ENCODE results near the gene CSRNP2. TPM values are rescaled to one million over a fixed set of nuclear protein-coding genes. Genes with fewer than 3 reads are reported as not detected.

Gene CSRNP2
- total RNA-seq, 1 experiment from 2014 or later: 18.9 TPM

DNA sequence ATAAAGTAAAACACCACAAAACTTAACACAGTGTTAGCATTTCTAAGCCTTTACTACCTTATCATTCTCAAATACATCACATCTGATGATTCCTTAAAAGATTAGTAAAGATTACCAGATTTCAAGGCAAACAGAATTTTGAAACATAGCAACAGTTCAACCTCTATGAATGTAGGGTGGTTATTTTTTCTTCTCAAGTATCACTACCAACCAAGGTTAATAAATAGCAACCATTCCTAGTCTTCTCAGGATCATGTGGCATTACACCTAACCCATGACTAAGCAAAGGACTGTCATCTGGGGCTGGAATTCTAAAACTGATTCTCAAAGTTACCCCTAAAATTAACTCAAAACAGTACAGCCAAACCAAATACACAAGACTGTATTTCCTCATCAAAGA lies 39.4 kb upstream of the CSRNP2 start:
- no peak overlapping the region for H3K9ac ChIP-seq (ENCODE audit: low read length)
- ChIA-PET CTCF (no interaction called here), POLR2A (ENCODE audit: unreplicated experiment) (no interaction called here)
- H3K4me1 ChIP-seq (ENCODE audit: insufficient read depth, low read length): peaks cover 5% of the 10 kb centered on the region
- no peak overlapping the region for H3K27ac ChIP-seq (ENCODE audit: low read length)
- H3F3A ChIP-seq (ENCODE audit: low read length, unreplicated experiment): no peaks in the 10 kb centered on the region
- no peak overlapping the region for H3K4me3 ChIP-seq (ENCODE audit: low read length)
- DNase-seq (no peak), ATAC-seq (no peak)
- no peaks in the 10 kb centered on the region for H3K79me2 ChIP-seq (ENCODE audit: low read length)
- H3K27me3 ChIP-seq (ENCODE audit: low read length): no peaks in the 10 kb centered on the region
- no peaks in the 10 kb centered on the region for H3K9me3 ChIP-seq (ENCODE audit: low read length)
- H3K4me2 ChIP-seq (ENCODE audit: low read length): no peak overlapping the region
- intact Hi-C loops (cut with micrococcal nuclease): no loop called here
- H2AFZ ChIP-seq (ENCODE audit: low read length): no peak overlapping the region
- no peaks in the 10 kb centered on the region for H3K9me2 ChIP-seq (replicated peaks; ENCODE audit: low read length)
- no peak for TF ChIP-seq EZH2phosphoT487 (IDR thresholded peaks at IDR 0.05; ENCODE audit: borderline replicate concordance, low read length)
- no peak for TF ChIP-seq CTCF (conservative IDR thresholded peaks at IDR 0.05; ENCODE audit: low read depth, low read length)
- no peak for TF ChIP-seq EZH2 (IDR thresholded peaks at IDR 0.05; ENCODE audit: low read length, unreplicated experiment)
- no TSS peak for BruUV-seq (replicated peaks)
- H4K20me1 ChIP-seq (ENCODE audit: low read length): no peaks in the 10 kb centered on the region
- H3K36me3 ChIP-seq (ENCODE audit: low read depth, low read length): no peaks in the 10 kb centered on the region

DNA sequence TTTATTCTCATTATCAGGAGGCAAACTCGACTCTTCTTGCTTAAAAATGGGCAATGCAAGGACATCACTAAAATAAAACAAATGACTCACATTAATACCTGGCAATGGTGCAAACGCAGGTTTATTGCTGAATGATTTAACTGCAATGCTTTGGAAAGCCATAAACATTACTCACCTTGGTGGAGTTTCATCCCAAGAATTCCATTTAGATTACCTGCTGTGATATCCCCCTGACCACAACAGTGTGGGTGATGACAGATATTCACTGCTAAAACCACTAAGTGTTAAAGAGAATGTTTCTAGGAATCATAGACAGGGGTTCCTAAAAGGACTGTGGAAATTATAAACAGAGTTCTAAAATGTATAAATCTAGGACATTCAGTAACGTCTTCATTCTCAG lies 35.3 kb upstream of the CSRNP2 start:
- H4K20me1 ChIP-seq (ENCODE audit: low read length): no peaks in the 10 kb centered on the region
- no TSS peak for BruUV-seq (replicated peaks)
- ChIA-PET CTCF (no interaction called here), POLR2A (ENCODE audit: unreplicated experiment) (no interaction called here)
- H3K4me2 ChIP-seq (ENCODE audit: low read length): peak overlapping the region; percentile 46
- ATAC-seq (peak; percentile 89), DNase-seq (peak; percentile 87)
- no peaks in the 10 kb centered on the region for H3K9me2 ChIP-seq (replicated peaks; ENCODE audit: low read length)
- H3K4me3 ChIP-seq (ENCODE audit: low read length): no peak overlapping the region
- no peak overlapping the region for H3K27ac ChIP-seq (ENCODE audit: low read length)
- no peaks in the 10 kb centered on the region for H3K36me3 ChIP-seq (ENCODE audit: low read depth, low read length)
- intact Hi-C loops (cut with micrococcal nuclease): loop anchor here (10.0 kb wide), 1 partner anchor 56 kb away; the partner anchor contains the start of gene TFCP2
- TF ChIP-seq EZH2 (IDR thresholded peaks at IDR 0.05; ENCODE audit: low read length, unreplicated experiment): no peak
- no peak for TF ChIP-seq CTCF (conservative IDR thresholded peaks at IDR 0.05; ENCODE audit: low read depth, low read length)
- no peak for TF ChIP-seq EZH2phosphoT487 (IDR thresholded peaks at IDR 0.05; ENCODE audit: borderline replicate concordance, low read length)
- peaks cover 5% of the 10 kb centered on the region for H3K4me1 ChIP-seq (ENCODE audit: insufficient read depth, low read length)
- H3K9me3 ChIP-seq (ENCODE audit: low read length): no peaks in the 10 kb centered on the region
- no peak overlapping the region for H2AFZ ChIP-seq (ENCODE audit: low read length)
- no peak overlapping the region for H3K9ac ChIP-seq (ENCODE audit: low read length)
- H3F3A ChIP-seq (ENCODE audit: low read length, unreplicated experiment): no peaks in the 10 kb centered on the region
- H3K27me3 ChIP-seq (ENCODE audit: low read length): no peaks in the 10 kb centered on the region
- no peaks in the 10 kb centered on the region for H3K79me2 ChIP-seq (ENCODE audit: low read length)

GRCh38 chr12:51115533-51115932 lies 32.1 kb upstream of the CSRNP2 start:
- intact Hi-C loops (cut with micrococcal nuclease): loop anchor here (10.0 kb wide), 1 partner anchor 59 kb away; the partner anchor contains the start of gene TFCP2
- CTCF ChIA-PET: no interaction called here
- POLR2A ChIA-PET (ENCODE audit: unreplicated experiment): no interaction called here

More at GRCh38 chr12:51115533-51115932, 32.1 kb upstream of the CSRNP2 start:
- Histone ChIP-seq H3K9ac (ENCODE audit: low read length) (no peak overlapping the region), H3K9me3 (ENCODE audit: low read length) (no peaks in the 10 kb centered on the region), H3K36me3 (ENCODE audit: low read depth, low read length) (no peaks in the 10 kb centered on the region), H2AFZ (ENCODE audit: low read length) (no peak overlapping the region), H3K4me2 (ENCODE audit: low read length) (no peak overlapping the region), H3K4me3 (ENCODE audit: low read length) (no peak overlapping the region), H3K27me3 (ENCODE audit: low read length) (no peaks in the 10 kb centered on the region), H3K9me2 (replicated peaks; ENCODE audit: low read length) (no peaks in the 10 kb centered on the region), H3K4me1 (ENCODE audit: insufficient read depth, low read length) (peaks cover 5% of the 10 kb centered on the region), H3K79me2 (ENCODE audit: low read length) (no peaks in the 10 kb centered on the region), H4K20me1 (ENCODE audit: low read length) (no peaks in the 10 kb centered on the region), H3F3A (ENCODE audit: low read length, unreplicated experiment) (no peaks in the 10 kb centered on the region), H3K27ac (ENCODE audit: low read length) (no peak overlapping the region)
- DNase-seq (no peak), ATAC-seq (no peak)
- TF ChIP-seq EZH2 (IDR thresholded peaks at IDR 0.05; ENCODE audit: low read length, unreplicated experiment) (no peak), EZH2phosphoT487 (IDR thresholded peaks at IDR 0.05; ENCODE audit: borderline replicate concordance, low read length) (no peak), CTCF (conservative IDR thresholded peaks at IDR 0.05; ENCODE audit: low read depth, low read length) (no peak)
- no TSS peak for BruUV-seq (replicated peaks)

Measured in PC-3 (cell line).